Activated CD8-positive, alpha-beta memory T cell treated with anti-CD3 and anti-CD28 coated beads for 48 hours (primary cell): ENCODE results near the gene SLC24A3.

Source experiments
- DNase-seq, 3 experiments: peaks; one replicate each; pipeline ENCODE4 v3.0.0-alpha.2; 2020; ENCODE audit warnings: low read depth in 2 of 3, low spot score in 2 of 3

The SLC24A3 gene

DNA sequence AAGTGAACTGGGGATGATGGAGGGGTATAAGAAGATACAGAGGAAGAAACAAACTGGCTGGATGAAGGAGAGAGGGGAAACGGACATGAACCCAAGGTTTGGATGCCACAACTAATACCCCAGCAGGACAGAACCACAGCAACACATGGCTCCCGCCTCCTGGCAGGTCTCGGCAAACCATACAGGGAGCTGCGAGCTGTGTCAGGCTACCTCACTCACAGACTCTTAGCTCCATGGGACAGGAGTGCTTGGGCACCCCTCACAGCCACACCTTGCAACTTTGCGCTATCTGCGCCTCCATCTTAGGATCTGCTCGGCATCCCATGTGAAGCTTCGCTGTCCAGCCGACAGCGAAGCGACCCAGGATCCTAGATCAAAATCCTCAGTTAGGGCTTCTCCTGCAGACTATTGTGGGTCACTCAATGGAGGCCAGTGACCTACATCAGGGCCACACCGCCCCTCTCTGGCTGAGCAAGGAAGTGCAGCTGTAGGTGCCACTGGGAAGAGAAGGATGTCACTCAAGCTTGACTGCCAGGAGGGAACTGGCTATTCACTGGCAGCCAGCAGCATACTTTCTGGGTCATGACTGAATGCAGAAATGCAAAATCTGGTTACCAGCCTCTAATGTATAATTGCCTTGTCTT is 371.2 kb downstream of the SLC24A3 start:
- DNase-seq = peak; percentile 5 to 15 (median 14)

DNA sequence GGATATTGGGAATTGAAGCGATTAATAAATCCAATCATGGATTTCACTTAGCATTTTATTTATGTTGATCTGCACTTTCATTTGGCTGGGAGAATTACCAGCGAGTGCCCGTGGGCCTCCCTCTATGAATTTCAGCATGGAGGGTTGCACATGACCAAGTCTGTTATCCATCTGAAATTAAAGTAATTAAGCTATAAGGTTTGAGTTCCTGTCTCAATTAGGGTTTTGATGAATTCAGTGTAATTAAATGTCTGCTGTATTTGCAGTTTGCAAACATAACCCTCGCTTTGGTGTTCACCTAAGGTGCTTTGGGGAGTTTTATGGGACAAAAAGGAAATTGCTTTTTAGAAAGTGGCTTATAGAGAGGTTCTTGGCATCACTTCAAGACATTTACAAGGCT is 375.8 kb downstream of the SLC24A3 start:
- no peak for DNase-seq

DNA sequence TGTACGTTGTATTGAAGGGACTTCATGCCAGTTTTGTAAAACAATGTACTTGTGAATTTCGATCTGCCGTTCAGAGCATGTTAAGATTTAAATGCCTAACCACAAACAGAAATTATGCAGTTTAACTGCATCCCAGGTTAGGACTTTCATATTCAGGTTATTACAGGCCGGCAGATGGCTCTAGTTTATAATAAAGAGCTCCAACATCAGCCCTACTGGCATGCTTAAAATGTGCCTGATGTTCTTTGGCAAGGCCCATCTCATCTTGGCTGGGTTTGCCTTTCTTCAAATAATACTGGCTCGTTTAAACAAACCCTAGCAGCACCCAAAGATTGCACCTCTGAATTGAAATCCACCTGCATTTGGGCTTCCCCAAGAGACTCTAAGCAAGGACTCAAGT is 376.3 kb downstream of the SLC24A3 start:
- DNase-seq = no peak

DNA sequence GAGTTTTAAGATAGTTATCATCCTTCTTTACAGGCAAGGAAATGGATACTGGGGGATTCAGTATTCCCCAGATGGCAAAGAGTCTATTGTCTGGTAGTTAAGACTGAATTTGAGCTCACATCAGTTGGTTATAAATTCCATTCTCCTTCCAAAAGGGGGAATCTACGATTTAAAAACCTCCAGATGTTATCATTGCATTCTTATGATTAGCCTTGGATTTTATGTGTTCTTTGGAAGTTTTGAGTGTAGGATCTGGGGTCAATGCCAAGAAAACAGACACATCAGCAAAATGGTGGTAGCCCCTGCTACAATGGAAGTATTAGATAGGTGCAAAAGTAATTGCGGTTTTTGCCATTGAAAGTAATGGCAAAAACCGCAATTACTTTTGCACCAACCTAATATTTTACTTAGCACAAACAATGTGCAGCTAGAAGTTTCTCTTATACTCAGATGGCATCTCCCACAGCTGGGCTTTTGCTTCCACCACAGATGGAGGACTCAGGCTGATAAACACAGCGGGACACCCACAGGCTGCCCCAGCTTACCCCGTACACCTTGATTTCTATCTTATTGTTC is 377.4 kb downstream of the SLC24A3 start:
- no peak for DNase-seq

DNA sequence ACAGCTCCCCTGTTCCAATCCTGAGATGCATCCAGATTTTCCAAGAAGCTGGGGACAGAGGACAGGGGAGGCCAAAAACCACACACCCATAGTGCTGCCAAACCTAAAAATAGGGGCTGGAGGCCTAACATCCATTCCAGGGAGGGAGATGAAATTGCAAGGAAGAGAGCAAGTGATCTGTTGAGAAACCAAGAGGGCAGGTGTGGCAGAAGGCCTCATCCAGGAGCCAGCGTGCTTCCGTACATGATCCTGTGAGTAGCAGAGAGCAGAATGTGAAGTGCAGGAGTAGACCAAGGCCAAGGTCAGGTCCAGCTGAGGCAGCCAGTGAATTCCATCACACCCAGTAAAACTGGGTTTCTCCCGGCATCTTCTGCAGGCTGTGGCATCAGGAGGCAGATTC is 377.9 kb downstream of the SLC24A3 start:
- no peak for DNase-seq

DNA sequence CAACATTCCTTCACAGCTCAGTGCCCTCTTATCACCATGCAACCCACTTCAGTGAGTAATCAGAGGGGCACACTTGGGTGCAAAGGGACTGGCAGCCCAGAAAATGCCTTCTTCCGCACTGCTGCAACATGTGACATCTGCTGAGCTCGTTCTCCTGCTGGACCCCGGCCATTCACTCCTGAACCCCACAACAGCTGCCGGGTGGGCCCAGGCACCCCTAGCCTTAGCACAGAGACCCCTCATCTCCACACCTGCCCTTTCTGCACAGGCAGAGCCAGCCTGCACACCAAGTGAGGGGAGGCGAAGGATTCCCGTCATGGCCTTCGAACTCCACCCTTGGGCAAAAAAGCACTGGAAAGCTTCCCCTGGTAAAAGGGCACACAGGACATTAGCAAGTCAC is 381.3 kb downstream of the SLC24A3 start:
- no peak for DNase-seq

DNA sequence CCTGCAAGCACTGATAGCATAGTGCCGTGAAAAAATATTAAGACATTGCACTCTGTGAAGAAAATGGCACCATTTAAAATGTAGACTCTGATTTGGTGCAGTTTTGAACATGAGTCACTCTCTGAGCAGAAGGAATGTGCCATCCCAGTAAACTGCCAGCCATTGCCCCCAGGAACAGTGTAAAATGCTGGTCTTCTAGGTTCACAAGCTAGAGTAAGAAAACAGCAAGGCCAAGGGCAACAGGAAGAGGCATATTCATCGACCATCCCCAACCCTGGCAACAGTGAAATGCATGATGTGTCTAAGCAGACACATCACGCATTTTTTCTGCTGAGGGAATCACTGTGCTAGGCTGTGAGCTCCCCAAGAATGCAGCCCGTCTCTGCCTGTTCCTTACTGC is 382.5 kb downstream of the SLC24A3 start:
- no peak for DNase-seq

DNA sequence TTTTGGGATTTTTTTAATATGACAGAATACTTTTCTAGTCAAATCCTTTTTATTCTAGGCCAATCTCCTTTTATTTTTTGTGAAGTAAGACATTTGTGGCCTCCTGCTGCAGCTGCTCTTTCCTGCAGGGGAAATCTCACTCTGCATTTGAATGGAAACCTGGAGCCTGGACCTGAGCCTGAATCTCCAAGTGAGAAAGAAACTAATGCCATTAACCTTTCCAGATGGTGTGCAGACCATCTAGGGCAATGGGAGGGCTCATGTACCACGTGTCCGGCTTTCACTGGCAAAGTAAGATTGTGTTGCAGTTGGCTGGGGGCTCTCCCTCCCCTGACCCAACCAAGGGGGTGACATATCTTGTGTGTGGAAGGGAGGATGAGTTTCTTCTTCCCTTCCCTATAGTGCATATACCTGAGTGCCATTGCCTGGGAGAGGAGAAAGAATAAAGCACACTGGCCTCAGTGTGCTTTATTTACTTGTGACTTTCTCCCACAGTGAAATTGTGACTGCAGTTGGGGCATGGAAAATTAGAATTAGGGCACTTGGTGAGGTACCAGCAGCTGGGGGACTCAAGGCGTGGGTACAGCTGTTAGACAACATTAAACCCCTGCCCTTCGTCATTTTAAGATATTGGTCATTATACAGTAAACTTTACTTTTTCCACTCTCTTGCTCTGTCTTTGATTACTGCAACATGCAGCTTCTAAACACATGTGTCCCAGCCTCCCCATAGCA is 385.8 kb downstream of the SLC24A3 start:
- no peak for DNase-seq

DNA sequence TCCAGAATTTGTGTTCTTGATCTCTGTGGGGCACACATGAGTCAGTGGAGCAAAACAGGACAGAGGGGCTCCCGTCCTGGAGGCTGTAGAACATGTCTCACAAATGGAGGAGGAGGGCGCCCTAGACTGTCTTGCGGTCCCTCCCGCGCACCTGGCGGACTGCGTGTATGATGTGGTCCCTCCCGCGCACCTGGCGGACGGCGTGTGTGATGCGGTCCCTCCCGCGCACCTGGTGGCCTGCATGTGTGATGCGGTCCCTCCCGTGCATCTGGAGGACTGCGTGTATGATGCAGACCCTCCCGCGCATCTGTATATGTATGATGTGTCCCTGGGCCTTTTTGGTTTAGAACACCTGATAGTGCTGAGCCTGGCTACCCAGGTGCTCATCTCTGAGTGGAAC is 386.8 kb downstream of the SLC24A3 start:
- no peak for DNase-seq

DNA sequence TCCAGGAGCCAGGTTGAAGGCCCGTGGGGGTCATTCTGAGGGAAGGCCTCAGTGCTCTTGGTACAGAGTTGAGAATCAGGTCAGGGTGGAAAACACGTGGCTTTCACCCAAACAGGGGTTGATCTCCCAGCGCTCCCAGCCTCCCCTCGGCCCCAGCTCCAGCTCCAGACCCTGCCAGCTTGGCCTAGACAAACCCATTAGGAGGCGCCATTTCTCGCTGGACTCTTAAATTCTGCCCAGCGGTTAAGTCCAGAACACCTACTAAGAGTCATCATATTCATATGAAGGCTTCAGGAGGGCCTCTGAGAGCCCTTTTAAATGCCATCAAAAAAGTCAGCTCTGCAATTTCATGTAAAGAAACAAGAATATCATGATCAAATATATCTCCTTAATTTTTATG is 387.6 kb downstream of the SLC24A3 start:
- DNase-seq = no peak

DNA sequence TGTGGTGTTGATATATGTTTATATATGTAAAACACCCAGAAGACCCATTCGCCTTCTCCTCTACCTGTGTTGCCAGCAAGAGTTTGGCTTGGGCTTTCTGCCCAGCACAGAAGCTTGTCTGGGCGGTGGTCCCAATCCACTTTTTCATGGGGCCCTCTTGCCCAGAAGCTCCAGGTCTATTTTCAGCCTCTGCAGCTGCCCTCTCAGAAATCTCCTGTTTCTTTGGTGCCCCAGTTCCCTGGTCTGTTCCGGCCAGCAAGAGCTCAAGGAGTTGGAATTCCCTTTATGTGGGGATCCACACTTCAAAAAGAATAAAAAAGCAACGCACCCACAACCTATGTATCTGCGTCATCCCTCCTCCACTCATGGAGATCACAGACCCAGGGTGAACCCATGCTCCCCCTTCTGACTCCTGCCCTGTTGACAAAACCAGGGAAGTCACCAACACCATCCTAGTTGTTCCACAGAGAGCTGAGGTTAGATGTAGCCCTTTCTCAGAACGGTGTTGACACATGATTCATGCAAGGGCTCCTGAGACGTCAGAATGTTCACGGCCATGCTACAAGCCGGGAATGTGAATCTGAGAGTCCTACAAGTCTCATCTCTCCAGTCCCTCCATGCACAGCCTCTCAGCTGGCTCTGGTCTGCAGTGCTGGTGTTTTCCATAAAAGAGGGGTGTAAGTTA is 388.8 kb downstream of the SLC24A3 start:
- no peak for DNase-seq

DNA sequence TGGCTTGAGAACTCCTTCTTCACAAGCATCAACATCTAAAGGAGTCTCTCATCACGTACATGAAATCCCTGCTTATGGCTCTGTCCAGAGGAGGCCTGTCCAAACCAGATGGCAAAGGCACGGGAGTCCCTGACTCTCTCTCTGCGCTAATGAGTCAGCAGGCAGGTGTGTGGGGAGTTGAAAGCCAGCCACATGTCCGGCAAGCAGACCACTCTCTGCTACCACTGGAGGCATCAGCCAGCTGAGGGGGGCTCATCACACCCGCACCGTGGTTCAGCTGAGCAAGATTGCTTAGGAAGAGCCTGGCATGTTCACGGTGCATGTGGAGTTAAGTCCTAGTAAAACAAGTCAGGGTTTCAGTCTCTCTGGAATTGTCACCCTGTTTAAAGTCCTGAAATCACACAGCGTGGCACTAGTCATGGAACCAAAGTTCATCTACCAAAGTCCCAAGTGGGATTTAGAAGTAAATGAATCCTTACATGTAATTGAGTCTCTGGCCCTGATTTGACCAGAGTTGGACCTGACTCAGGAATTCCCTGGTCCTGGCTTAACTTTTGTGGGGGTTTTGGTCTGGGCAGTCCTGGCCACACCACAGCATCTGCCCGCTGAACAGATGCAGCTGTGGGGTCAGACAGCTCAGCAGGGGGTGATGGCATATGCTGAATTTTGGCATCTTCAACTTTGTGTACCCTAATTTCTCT is 390.4 kb downstream of the SLC24A3 start:
- no peak for DNase-seq

DNA sequence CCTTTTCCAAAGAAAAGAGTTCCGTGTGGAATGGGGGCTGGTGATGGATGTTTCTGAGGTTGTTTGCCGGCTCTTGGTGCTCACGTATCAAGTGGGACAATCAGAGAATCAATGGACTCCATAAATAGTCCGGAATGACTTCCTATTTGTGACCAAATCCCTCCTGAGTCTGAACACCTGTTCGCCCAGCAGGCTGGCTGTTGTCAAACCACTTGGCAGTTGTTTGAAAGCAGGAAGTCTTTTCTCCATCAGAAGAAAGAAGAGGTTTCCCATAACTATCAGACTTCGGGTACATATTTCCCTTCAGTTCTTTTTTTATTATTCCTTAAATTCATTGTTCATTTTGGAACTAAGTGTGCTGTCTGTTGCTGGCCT is 390.9 kb downstream of the SLC24A3 start:
- DNase-seq = no peak

DNA sequence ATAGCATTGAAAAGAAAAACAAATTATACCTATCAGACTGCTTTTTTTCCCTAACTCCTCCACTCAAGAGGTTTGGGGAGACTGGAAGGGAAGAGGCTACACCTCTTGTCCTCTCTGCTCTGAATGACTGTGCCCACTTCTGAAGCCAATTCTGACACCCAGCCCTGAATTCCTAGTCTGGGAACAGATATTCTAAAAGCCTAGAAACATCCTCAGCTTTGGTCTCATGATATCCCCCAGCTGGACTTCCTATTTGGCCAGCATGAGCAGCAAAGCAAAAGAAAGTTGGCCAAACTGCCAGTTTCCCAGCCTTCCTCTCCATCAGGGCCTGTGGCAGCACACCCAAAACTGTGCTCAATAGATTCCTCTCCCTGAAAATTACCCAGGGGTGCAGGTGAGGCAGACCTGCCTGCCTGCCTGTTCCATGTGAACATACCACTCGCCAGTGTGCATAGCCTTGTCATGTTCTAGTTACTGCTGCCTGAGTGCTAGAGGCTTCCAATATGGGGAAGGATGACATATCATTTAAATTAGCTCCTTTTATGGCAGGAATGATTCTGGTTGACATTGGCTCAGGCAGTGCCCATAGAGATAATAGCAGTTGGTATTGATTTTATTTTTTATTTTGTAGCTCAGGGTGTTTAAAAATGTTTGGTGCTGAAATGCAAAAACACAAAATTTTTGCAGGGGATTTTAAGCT is 393.5 kb downstream of the SLC24A3 start:
- DNase-seq = no peak

DNA sequence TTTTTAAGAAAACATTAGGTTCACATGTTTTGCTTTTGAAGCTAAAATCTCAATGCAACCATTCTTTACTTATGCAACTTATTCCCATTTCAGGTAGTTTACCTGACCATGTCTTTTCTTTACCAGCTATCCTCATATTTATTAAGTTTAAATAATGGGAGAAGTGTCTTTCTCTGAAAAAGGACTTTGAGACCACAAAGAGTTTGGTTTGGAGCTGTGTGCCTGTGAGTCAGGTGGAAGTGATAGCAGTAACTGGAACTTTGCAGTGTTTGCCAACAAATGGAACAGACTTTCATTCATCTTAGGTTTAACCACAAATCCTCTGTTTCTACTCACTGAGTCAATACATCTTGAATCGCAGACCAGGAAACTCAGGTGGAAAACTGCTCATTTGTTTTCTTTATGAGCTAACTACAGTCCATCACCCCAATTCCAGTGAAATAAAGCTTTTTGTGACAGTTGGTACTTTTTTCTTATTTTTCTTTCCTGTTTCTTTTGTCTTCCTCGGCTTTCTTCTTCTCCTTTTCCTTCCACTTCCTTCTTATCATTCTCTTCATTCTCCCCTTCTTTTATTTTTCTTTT is 397.3 kb downstream of the SLC24A3 start:
- no peak for DNase-seq

DNA sequence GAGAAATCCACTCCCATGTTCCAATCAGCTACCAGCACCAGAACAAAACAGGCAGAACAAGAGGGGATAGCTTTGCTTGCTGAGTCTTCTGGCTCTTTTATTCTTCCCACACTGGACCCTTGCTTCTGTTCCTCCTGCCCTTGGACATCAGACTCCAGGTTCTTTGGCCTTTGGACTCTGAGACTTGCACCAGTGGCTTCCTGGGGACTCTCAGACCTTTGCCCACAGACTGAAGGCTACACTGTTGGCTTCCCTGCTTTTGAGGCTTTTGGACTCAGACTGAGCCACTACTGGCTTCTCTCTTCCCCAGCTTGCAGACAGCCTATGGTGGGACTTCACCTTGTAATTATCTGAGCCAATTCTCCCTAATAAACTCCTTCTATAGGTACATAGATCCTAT is 403.2 kb downstream of the SLC24A3 start:
- no peak for DNase-seq

DNA sequence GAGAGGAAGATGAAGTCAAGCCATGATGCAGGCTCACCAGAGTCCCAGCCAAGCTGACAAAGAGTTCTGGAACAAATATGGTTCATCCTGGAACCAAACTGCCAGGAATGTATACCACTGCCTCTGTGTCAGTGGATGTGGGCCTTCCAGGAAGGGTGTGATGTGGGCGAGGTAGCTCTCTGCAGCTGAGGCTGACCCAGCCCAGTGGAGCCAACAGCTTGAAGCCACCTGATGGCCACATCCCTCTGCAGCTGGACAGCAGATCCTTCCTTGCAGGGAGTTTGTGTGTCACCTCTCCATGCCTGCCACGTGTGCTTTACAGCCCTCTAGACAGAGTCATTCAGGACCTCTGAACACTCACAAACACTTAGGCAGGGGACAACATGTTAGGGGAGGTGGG is 403.6 kb downstream of the SLC24A3 start:
- DNase-seq = no peak

DNA sequence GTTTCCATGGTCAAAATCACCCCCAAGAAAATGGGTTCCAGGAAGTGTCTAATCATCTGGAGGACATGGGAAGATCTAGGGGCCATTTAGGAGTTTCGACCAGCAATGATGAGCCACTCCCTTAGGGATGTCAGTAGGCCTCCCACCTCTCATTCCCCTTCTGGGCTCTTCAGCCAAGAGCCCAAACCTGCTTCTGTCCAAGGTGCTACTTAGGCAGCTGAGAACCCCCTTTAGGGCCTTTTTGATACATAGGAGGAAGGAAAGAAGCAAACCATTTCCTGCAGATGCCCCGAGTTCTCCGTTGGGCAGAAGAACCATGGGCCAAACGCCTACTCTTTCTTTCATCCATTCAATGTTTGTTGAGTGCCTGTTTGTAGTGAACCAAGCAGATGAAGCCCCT is 404.2 kb downstream of the SLC24A3 start:
- no peak for DNase-seq

DNA sequence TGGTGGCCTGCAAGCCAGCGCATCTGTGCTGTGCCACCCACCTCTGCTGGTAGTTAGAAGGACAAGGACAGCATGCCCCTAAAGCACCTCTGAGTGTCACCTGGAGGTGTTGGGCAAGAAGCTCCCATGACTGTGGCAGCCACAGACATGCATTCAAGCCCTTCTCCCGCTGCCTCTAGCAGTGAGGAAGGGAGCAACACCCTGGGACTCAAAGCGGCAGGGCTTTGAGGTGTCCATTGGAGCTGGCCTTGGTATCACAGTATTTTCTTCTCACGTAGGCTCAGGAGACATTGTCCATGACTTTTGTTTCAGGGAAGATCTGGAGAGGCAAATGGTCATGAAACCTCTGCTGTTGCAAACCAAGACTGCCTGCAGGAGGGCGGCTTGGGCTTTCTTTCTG is 404.8 kb downstream of the SLC24A3 start:
- no peak for DNase-seq

DNA sequence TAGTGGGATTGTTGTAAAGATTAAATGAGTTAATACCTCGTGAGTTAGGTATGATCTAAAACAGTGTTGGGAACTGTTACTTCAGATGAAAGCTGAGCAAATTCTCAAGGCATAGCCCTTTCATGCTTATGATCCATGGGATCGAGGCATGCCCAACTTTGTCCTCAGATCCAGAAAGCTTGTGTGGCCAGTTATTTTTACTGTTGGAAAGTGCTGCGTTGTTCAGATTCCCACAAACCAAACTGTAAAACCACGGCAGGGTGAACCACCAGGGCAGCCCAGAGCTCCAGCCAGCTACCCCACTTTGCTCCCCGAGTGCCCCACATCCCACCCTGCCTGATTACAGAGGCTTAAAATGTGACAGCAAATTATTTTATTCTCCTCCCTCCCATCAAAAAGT is 406.3 kb downstream of the SLC24A3 start:
- no peak for DNase-seq
